Activated CD8-positive, alpha-beta memory T cell treated with anti-CD3 and anti-CD28 coated beads for 48 hours (primary cell): ENCODE measurements around the gene HPF1.
"Not testable (repeated sequence)": the region's sequence is repeated elsewhere in the genome, so short reads cannot be mapped to it uniquely, and the experiment has no call there.

ENCODE experiments used
- DNase-seq, 3 experiments: peaks; one replicate each; pipeline ENCODE4 v3.0.0-alpha.2; 2020; ENCODE audit warnings: low read depth in 2 of 3, low spot score in 2 of 3

The HPF1 gene

DNA sequence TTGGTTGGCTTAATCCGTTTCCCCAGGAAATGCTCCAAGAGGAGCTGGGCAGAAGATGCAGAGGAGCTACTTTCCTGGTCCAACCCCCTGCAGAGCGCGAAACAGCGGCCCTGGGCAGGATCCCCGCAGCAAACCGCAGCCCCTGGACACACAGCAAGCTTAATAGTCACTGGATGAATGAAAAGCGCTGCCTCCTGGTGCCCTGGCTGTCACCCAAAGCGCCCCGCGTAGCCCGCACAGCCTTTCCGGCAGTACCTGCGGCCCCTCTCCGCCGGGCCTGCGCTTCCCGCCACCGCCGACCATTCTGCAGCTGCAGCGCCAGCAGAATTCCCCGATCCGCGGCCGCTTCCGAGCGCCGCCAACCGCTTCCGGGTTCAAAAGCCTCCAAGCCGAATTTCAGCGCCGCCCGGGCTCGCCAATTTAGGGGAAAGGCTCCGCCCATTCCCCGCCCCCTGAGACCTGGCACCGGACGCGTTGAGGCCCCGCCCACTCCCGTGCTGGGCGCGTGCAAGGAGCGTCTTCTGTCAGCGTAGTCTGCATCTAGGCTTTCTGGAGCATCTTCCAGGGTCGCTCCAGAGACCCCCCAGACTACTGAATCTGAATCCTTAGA, at the start of gene HPF1:
HPF1 (minus strand) TSS at position 370 of the 610 bp plus-strand sequence; CDS start at position 303, 67 bp downstream.
- peak; percentile 85 to 87 (median 86) for DNase-seq

DNA sequence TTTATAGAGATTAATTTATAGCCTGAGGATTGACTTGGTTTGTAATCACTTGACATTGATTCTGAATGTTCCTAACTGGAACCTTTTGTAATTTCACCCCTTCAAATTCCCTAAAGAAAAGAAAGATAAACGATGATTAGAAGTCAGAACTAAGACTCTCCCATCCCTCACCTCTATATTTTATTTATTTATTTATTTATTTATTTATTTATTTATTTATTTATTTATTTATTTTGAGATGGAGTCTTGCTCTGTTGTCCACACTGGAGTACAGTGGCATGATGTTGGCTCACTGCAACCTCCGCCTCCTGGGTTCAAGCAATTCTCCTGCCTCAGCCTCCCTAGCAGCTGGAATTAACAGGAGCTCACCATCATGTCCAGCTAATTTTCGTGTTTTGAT, 49.0 kb upstream of the HPF1 start:
- not testable (repeated sequence) for DNase-seq

DNA sequence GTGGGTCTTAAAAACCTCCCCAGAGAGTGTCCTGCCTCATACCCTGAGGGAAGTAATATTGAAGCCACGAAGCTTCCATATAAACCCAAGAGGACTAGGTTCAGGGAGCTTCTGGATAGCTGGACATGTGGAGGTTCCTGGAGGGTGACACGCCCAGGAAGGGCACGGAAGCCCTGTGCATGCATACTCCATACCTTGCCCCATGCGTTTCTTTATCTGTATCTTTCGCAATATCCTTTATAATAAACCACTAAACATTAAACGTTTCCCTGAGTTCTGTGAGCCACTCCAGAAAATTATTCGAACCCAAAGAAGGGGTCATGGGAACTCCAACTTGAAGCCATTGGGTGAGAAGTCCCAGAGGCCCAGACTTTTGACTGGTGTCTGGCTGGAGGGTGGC, 45.7 kb upstream of the HPF1 start:
- no peak for DNase-seq

DNA sequence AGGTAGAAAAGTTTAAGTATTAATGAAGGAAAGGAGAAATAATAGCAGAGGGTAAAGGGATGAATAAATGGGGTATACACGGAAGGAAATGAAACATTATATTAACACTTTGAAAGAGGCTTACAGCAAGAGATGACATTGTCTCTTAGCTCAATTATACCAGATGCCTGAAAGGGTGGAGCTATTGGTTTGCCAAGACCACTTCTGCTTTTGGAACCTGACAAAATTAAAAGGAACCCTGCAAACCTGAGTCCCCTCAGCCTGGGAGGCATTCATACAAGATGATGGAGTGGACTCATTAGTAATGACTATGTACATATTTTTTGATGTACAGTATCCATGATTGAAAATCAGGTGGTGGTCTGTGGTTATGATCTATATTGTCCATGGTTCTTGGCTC, 45.1 kb upstream of the HPF1 start:
- DNase-seq, result no peak

DNA sequence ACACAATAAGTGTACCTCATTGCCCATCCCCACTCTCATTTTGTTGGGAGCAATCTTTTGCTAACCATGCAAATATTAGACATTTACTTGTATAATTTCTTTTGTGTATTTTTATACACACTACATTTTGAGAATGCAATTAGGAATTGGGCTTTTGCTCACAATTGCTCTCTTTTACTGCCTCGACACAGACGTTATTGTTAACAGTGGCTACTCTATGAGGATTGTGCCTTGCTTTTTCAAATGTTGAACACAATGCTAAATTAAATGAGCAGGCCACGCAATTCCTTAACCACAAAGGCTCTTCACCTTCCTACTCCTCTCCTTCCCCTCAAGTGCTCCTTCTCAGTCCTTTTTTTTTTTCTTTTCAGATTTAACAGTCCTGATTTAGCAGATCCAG, 42.8 kb upstream of the HPF1 start:
- no peak for DNase-seq

DNA sequence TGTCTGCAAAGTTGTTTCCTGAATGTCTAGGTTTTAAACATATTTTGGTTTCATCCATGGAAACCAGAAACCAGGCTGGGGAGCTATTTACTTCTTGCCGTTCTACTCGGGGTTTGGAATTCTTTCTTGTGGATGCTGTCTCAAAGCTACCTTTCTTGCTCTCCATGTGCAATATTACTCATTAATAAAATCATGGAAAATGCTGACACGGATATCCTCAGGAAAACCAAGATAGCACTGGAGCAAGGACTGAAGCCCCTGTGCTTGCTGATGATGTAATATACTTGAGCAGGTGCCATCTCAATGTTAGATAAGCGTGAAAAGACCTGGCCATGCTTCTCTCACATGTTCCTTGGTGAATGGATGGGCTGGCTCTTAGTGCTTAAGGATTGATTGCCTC, 41.5 kb upstream of the HPF1 start:
- DNase-seq, result no peak

DNA sequence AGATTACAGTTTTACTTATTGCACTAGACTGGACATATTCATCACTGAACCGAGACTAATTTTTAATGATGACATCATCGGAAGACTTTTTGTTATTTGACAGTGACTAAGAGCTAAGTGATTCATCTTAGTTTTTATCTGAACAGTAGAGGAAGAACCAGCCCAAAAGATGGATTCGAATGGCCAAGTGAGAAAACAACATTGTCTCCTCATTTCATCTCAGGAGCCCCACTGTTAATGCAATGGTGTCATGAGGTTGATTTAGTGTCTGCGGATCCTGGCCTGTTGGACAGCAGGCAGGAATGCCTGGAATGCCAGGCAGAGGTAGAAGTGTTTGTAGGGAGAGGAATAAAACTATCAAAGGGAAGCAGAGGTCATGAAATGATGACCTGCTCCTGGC, 37.8 kb upstream of the HPF1 start:
- no peak for DNase-seq

DNA sequence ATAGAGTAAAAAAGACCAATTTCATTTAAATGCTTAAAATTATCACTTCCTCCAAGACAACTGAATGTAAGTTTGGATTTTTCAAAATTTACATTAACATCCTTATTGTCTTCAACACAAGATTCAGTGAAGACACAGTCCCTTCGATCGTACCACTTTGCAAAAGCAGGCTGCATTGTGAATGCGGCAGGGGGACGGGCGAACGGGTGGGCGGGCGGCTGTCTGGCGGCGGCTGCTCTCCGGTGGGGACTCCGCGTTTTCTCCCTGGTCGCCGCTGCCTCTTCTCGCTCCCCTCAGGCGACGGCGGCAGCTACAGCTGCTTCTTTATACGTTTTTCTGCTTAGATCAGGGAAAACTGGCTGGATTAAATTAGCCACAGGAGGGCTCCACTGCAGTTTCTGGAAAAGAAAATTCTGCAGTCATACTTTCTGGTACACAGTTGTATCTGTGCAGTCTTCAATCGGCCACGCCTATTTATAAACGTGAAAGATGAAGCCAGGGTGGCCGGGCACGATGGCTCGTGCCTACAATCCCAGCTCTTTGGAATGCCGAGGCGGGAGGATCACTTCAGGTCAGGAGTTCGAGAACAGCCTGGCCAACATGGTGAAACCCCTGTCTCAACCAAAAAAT, 33.9 kb upstream of the HPF1 start:
- DNase-seq, result peak in 1 of 3 experiments; percentile 3

DNA sequence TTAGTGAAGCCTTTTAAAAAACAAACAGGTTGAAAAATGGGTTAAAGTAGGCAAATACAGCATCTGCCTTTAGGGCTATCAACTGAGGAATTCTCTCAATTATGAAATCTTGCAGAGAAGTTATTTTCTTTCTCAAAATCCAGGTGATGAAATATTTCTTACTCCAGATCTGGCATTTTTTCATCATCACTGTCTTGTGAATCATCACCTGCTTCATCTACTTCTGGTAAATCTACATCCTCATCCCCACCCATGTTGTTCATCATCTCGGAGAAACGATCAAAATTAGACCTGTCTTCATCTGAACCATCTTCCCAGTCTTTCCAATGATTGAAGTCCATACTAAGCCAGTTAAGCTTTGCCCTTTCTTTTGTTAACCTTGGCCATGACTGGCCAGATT, 33.3 kb upstream of the HPF1 start:
- no peak for DNase-seq

DNA sequence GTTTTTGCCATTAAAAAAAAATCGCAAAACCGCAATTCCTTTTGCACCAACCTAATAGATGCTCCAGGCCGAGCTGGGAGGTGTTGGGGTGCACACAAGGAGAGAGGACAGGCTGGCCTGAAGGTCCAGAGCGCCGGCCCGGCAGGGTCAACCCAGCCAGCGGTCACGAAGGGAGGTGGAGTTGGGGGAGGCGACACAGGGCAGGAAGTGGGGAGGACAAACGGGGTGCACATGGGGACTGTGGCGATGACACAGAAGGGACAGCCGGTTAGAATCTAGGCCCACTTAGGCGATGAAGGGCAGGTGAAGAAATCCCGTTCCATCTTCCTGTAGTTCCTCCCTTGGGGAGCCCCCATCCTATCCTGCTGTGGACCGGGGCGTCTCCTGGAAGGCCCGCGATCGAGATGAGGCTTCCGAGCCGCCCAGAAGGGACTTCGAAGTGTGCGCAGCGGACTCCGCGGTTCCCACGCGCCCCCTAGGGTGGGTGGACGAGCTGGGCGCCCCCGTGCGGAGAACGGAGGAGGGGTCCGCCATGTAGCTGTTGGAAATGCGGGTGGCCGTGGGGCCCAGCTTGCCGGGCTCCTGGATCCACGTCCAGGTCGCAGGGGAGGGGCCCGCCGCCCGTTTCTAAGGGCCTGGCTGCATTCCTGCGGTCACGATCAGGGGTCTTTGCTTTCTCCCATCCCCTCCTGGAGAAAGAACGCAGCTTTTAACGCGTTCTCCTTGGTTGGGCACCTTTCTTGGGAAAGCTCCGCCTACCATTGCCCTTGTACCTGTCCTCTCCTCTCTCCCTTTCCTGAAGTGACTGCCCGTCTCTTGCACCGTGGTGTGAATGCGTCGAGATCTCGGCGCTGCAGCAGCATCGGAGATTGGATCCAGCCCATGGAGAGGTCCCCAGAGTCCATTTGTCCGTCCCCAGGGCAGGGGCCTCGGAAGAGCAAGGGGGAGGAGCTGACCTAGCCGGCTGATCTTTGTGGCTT, 17.0 kb upstream of the HPF1 start:
- DNase-seq, result no peak

DNA sequence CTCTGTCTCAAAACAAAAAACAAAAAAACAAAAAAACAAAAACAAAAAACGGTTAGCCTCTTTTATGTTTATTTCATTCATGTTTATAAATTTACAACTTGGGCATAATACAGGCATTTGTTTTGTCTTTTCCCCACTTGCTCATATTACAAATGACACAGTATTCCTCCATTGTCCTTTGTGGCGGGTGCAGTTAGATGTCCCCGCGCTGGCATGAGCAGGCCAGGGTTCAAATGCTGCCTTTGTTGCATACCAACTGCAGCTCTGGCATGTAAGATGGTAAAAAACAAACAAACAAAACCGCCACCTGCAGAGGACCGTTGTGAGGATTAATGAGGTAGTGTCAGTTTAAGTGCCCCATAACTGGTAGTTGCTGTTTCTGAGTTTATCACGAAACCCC, 16.1 kb upstream of the HPF1 start:
- DNase-seq, result no peak

DNA sequence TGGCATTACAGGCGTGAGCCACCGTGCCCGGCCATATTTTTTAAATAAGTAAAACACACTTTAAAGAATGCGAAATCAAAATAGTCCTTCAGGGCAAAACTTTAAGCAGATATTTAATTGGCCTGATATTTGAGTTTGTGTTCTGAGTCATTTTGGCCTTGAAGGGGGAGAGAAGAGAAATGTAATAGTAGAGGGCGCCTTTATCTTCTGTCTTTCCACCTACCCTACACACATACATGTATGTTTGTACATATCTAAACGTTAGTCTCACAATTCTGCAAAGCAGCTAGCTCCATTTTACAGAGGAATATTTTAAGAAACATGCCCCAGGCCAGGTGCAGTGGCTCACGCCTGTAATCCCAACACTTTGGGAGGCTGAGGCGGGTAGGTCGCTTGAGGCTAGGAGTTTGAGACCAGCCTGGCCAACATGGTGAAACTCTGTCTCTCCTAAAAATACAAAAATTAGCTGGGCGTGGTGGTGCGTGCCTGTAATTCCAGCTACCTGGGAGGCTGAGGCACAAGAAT, 13.9 kb upstream of the HPF1 start:
- not testable (repeated sequence) for DNase-seq

DNA sequence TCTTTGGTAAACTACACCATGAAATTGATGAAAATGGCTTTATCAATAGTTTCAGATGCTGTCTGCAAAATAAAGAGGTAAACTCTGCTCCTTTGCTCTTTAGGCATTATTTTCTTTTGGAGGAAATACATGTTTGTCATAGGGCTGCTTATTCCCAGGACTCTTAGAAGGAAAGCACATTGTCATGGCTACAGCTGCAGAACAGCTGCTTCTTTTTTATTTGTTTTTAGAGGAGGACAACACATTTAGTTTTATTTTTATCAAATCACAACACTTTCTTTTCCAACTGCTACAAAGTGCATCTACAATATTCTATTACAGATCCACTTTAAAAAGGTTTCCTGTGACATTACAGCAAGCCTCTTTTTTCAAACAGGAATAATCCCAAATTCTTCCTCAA, 12.7 kb upstream of the HPF1 start:
- no peak for DNase-seq

DNA sequence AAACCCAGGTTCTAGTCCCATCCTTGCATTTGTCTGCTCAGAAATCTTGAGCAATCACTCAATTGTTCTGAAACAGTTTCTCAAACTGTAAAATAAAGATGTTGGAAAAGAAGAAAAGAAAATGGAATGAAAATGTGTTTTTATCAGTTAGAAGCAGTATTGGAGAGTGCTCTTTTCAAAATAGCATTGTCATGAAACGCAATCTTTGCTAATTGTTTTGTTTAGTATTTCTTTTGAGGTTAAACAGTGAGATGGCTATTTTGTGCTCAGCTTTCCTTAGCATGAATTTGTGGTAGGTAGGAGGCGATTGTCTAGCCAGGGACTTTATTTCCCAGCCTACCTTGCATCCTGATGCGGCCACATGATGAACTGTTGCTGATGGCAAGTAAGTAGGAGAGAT, 10.6 kb upstream of the HPF1 start:
- DNase-seq, result no peak

DNA sequence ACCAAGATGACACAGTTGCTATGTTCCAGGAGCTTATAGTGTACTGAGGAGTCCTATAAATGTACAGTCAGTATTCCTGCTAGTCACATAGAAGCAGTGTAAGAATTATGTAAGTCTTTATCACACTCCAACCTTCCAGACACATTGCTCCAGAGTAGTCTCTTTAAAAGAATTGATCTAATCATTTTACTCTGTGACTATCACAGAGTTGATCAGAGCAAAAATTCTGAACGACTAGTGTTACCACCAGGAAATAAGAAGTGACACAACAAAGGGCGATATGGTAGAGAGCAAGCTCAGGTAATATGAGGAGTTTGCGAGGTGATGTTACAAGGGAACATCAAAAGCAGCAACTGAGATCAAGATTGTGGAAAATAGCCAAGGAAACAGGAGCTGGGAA, 9.0 kb upstream of the HPF1 start:
- DNase-seq, result no peak

DNA sequence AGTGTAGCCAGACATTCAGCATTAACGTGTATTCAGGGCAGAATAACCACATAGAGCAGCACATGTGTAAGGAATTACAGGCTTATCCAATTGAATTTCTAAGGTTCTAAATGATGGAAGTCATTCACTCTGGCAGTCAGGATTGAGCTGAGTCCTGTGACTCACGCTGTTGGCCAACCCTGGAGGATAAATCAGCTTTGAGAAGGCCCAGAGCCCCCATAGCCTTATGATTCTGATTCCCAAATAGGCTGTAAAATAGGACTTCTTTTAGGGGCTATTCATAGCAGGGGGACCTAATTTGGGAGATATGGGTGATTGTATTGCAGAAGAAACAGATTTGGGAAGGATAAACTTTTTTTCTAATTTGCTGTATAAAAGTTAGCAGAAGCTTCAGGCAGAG, 8.1 kb upstream of the HPF1 start:
- no peak for DNase-seq

DNA sequence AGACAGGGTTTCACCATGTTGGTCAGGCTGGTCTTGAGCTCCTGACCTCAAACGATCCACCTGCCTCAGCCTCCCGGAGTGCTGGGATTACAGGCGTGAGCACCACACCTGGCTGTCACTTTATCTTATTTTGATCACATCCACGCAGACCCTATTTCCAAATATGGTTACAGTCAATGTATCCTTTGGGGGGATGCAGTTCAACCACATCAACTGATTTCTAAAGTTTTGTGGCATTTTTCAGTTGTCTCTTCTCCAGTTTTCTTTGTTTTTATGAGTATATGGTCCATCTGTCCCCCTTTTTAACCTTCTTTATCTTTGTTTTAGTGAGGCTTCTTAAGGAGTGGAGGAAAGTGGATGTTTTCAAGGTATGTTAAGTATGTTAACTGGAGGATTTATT, 4.1 kb upstream of the HPF1 start:
- no peak for DNase-seq

DNA sequence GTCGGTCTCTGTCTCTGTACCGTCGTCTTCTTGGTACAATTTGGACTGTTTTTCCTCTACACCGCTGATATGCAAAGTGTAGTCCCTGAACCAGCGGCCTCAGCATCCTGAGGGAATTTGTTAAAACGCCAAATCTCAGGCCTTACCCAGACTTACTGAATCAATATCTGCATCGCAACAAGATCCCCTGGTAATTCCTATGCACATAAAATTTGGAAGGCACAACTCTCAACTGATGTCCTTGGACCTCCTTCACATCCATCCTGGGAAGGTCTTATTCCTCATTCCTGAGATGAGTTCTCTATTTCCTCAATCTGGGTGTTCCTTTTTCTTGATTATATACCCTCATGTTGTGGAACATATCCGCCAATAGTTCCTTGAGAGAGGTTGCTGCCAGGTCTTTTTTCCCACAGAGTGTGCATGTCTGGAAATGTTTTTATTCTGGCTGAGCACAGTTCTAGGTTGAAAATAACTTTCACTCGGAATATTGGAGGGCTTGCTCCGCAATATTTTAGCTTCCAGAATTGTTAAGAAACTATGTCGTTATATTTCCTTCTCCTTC, 738 bp upstream of the HPF1 start:
- DNase-seq, result no peak

DNA sequence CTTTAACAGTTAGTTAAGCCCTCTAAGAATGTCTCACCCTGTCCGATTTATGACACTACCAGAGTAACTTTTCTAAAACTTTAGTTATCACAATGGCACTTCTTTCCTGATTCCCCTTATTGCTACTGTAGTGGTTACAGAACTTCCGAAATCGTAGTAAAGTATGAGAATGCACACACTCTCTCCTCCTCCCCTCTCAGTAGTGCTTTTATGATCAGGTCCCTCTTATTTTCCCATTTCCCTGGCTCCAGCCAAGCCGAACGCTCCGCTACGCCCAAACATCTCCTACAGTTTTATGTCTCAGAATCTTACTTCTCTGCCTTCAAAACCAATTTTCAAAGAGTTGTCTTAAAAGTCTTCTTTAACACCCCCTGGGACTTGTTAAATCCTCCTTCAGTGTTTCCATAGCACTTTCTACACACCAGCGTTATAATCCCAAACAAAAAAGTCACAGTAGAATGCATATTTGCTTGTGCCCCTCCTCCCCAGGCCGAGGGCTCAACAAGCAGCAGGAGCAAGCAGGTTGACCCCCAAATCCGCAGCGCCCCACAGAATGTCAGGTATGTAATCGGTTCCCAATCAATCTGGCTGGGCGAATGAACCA, 671 bp downstream of the HPF1 start:
- no peak for DNase-seq

DNA sequence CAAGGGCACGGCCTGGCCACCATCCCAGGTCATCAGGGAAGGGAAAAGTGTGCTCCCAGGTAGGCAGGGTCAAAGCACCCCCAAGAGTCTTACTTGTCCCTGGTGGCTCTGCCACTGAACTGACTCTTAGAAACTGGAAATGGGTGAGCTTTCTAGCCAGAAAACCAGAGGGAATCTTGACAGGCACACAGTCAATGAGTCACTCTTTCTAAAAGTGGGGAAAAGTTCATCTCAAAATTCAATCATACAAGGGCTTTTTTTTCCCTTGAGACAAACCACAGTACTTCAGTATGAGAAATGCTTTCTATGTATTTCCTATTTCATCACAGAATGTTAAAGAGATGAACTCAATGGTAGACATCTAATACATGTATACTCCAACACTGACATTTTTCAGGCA, 12.5 kb downstream of the HPF1 start:
- no peak for DNase-seq

DNA sequence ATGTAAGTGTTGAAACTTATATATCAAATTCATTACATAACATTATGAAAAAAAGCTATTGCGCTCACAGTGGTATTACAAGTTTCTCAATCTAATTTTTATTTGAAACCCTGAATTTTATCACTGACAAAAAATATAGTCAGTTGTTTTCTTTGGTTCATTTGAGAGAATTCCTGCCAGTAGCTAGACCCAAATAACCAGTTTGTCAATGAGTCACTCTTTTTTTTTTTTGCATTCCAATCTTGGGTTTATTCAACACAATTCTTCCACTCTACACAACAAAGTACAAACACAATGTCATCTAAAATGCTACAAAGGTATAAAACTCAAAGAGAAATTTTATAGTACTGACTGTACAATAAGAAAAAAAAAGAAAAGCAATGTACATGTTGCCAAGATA, 13.1 kb downstream of the HPF1 start:
- DNase-seq, result no peak
